K562 (cell line): ENCODE results near the gene LPIN1. TPM values are rescaled to one million over a fixed set of nuclear protein-coding genes. Genes with fewer than 3 reads are reported as not detected.

Experiments used
- ATAC-seq: fragments of 200-7000 bp; cut with Tn5 transposase; 3 replicates; pipeline ENCODE4 v1.9.1; 2020; ENCODE audit warnings: moderate library complexity
- BruUV-seq: library from RNA; stranded (reverse); fragments of 400-500 nt; replicated peaks from 2 replicates; lab custom pipeline; 2021; lab: Mats Ljungman, UMichigan
- CTCF ChIA-PET: fragments of 300-600 bp; formaldehyde crosslinking; extraction: SDS; loops from one replicate; lab custom pipeline; 2021; ENCODE audit warnings: low intra/inter-chr PET ratio; lab: Yijun Ruan, JAX
- POLR2A ChIA-PET: fragments of 300-600, 350-650 bp; sonication (Branson Sonifier 250); formaldehyde crosslinking; extraction: SDS; loops from one replicate; lab custom pipeline; 2021; ENCODE audit warnings: antibody characterized with exemption, inconsistent platforms; lab: Yijun Ruan, JAX
- DNase-seq, 4 experiments: peaks; one replicate each; pipeline versions ENCODE4 v3.0.0 to v3.0.0-alpha.2; 2011 to 2018; ENCODE audit warnings: low spot score in 3 of 4, mixed read lengths in 3 of 4; ENCODE audit errors: extremely low read depth in 1 of 4
- FAIRE-seq: peaks from 2 replicates; lab custom pipeline; 2011; peaks lifted over from hg19 to GRCh38; lab: Jason Lieb, UNC
- H2AFZ ChIP-seq: 2 replicates; pipeline ENCODE4 v1.6.0; 2011; ENCODE audit warnings: low read depth, low read length, control low read depth, inconsistent platforms
- H3K27ac ChIP-seq: fragments of 200-600 bp; 3 replicates; pipeline ENCODE4 v1.8.0; 2011; ENCODE audit warnings: low read depth, mild to moderate bottlenecking, control low read depth, inconsistent platforms, low read length, moderate library complexity, mixed read lengths; ENCODE audit errors: extremely low read depth
- H3K27me3 ChIP-seq, 2 experiments: fragments of 300-600 bp in 1 of 2; 2 replicates in 1 of 2; 3 replicates in 1 of 2; pipeline versions ENCODE4 v1.6.0 to v1.8.0; 2011; ENCODE audit warnings: inconsistent platforms in 2 of 2, low read length in 2 of 2, mild to moderate bottlenecking in 1 of 2, mixed read lengths in 1 of 2, moderate library complexity in 1 of 2; ENCODE audit not compliant: control insufficient read depth in 2 of 2, insufficient read depth in 2 of 2
- H3K36me3 ChIP-seq: fragments of 300-600 bp; 3 replicates; pipeline ENCODE4 v1.8.0; 2011; ENCODE audit warnings: mild to moderate bottlenecking, low read length, inconsistent platforms; ENCODE audit not compliant: control insufficient read depth, insufficient read depth
- H3K4me1 ChIP-seq, 2 experiments: fragments of 200-600 bp in 1 of 2; replicated peaks in 1 of 2; 2 replicates in 1 of 2; 3 replicates in 1 of 2; pipeline versions ENCODE4 v1.5.1 to v1.8.0; 2011; ENCODE audit warnings: inconsistent platforms in 2 of 2, low read length in 2 of 2, mild to moderate bottlenecking in 1 of 2, mixed read lengths in 1 of 2, moderate library complexity in 1 of 2; ENCODE audit not compliant: control insufficient read depth in 2 of 2, insufficient read depth in 2 of 2
- H3K4me2 ChIP-seq: 2 replicates; pipeline ENCODE4 v1.6.1; 2011; ENCODE audit warnings: low read length, control low read depth, inconsistent platforms, mixed read lengths; ENCODE audit not compliant: insufficient read depth
- H3K4me3 ChIP-seq: fragments of 200-600 bp; sonication (generic), shearing (Covaris generic); 2 replicates; pipeline ENCODE4 v1.5.1; 2016; ENCODE audit warnings: control low read depth, inconsistent platforms
- H3K79me2 ChIP-seq: fragments of 200-600 bp; 3 replicates; pipeline ENCODE4 v1.8.0; 2011; ENCODE audit warnings: low read length, inconsistent platforms; ENCODE audit not compliant: control insufficient read depth, insufficient read depth
- H3K9ac ChIP-seq, 2 experiments: 2 replicates each; pipeline versions ENCODE4 v1.6.0 to v1.6.1; 2011; ENCODE audit warnings: low read depth in 2 of 2, low read length in 2 of 2, control low read depth in 1 of 2, inconsistent platforms in 1 of 2, mild to moderate bottlenecking in 1 of 2, mixed read lengths in 1 of 2; ENCODE audit not compliant: insufficient read depth in 1 of 2
- H3K9me1 ChIP-seq: one replicate; pipeline ENCODE4 v1.6.0; 2011; ENCODE audit warnings: inconsistent platforms, mild to moderate bottlenecking, low read length, moderate library complexity; ENCODE audit not compliant: control insufficient read depth, insufficient read depth
- H3K9me3 ChIP-seq: replicated peaks from 2 replicates; pipeline ENCODE4 v1.5.1; 2011; ENCODE audit warnings: low read depth, low read length, inconsistent platforms; ENCODE audit not compliant: control insufficient read depth, insufficient read depth
- H4K20me1 ChIP-seq: replicated peaks from 2 replicates; pipeline ENCODE4 v1.6.1; 2011; ENCODE audit warnings: low read length, inconsistent platforms, mixed read lengths; ENCODE audit not compliant: control insufficient read depth, insufficient read depth
- NCOA6 ChIP-seq: fragments of 450-650 bp; IDR thresholded peaks from 2 replicates; pipeline ENCODE4 v1.6.1; 2017; ENCODE audit warnings: mild to moderate bottlenecking
- NCOR1 ChIP-seq: fragments of 450-650 bp; IDR thresholded peaks from 2 replicates; pipeline ENCODE4 v1.6.1; 2016; ENCODE audit warnings: mild to moderate bottlenecking, moderate library complexity
- TAF15 ChIP-seq: fragments of 200-400 bp; formaldehyde crosslinking; IDR thresholded peaks from 2 replicates; pipeline ENCODE4 v1.6.1; 2017; ENCODE audit warnings: mild to moderate bottlenecking, low read depth, low read length, moderate library complexity
- ZFPM2 ChIP-seq: fragments of 250-450 bp; sonication (Bioruptor Pico); IDR thresholded peaks from 2 replicates; pipeline ENCODE4 v1.5.1; 2022; ENCODE audit warnings: mild to moderate bottlenecking
- WGBS: fragments of 100-300 bp; shearing (Covaris generic); methylation state at CpG from one replicate; pipeline ENCODE4 v1.1.6; 2016; ENCODE audit warnings: low coverage, mixed read lengths; ENCODE audit not compliant: insufficient coverage; ENCODE audit errors: missing lambda C conversion rate; 5-methylcytosine and 5-hydroxymethylcytosine counted together
- in situ Hi-C: fragments of 300-500 bp; cut with MboI; formaldehyde crosslinking; loops from 4 replicates; pipeline ENCODE4 v1.15.0; 2018; ENCODE audit warnings: inconsistent platforms, mixed read lengths
- intact Hi-C: fragments of 100-400 bp; cut with micrococcal nuclease; formaldehyde crosslinking; loops from 2 replicates; pipeline ENCODE4 v1.14.2; 2022
- polyA plus RNA-seq, 8 experiments: library from polyadenylated mRNA; depleted of rRNA in 4 of 8; stranded (reverse) in 5 of 8; unstranded in 3 of 8; fragments of >200 nt; fragmentation: Nextera tagmentation in 2 of 8; fragmentation: Illumina TruSeq in 1 of 8; extraction: Ambion mirVana in 2 of 8; extraction: Trizol in 1 of 8; gene quantifications; 2 replicates each; pipeline versions ENCODE4 v1.2.1 to v1.2.3, GENCODE V29; 2011 to 2014; ENCODE audit warnings: inconsistent platforms in 1 of 8, missing spikeins in 1 of 8
- total RNA-seq, 7 experiments: library from RNA; depleted of rRNA in 6 of 7; stranded (reverse); fragments of >200 nt in 6 of 7; fragmentation: Illumina TruSeq in 2 of 7; extraction: Trizol in 2 of 7; gene quantifications; 2 replicates each; pipeline versions ENCODE4 v1.2.1 to v1.2.3, GENCODE V29; 2011 to 2021; ENCODE audit warnings: low replicate concordance in 1 of 7

The LPIN1 gene
- total and polyA plus RNA-seq, 9 of the 15 experiments (the other 6 are each of a cell fraction or from before 2014, with no cell fraction given): 9.2 to 84.0 (median 27.8) TPM

DNA sequence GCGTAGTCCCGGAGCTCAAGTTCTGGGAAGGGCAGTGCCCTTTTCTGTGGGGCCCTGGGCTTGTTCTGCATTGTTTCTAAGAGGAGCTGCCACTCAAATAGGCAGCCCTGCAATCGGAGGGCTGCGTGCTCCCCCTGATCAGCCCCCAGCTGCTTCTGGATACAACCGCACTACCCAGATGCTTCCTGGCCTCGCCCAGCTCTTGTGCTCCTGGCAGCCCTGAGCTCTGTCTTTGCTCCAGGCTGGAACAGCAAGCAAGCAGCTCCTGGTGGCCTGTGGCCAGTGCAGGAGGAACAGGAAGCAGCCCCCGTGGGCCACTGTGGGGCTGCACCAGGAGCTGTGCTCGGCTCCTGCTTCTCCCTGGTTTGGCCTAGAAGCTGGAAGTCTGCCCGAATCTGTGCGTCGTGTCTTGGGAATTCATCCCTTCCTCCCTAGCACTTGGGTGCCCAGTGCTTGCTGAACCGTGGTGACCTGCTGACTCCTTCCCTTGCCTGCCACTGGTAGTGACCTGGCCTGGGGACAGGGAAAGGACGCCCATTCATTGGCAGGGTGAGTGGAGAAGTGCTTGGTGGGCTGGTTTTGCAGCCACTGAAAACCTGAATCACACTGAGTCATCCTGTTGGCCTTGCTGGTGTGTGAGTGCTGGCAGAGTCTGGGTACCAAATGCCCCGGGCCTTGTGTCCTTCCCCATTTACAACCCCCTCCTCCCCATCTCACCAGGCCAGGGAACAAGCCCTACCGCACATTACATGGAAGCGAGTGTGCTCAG is 49.1 kb upstream of the LPIN1 start:
- Histone ChIP-seq H3K27me3 (0 out of 5 replicates have a peak, but pooled peaks cover 0 to 6% of the 10 kb centered on the region in 2 experiments), H3K4me1 (peaks cover 0 to 14% of the 10 kb centered on the region in 2 experiments; a peak in 2 of 5 replicates), H3K4me3 (no peak overlapping the region), H3K27ac (no peak overlapping the region), H3K4me2 (no peak overlapping the region), H3K9ac (peak overlapping the region in 1 of 2 experiments; percentile 61; a peak in 1 of 4 replicates), H3K9me1 (no peaks in the 10 kb centered on the region), H2AFZ (0 out of 2 replicates have a peak overlapping the region, but pooled peaks have one; percentile 69), H3K9me3 (no peaks in the 10 kb centered on the region), H3K79me2 (no peaks in the 10 kb centered on the region), H4K20me1 (no peaks in the 10 kb centered on the region), H3K36me3 (no peaks in the 10 kb centered on the region)
- in situ Hi-C loops: no loop called here
- TF ChIP-seq ZFPM2 (CRISPR knock-in tag): no peak
- TF ChIP-seq NCOR1: no peak
- TF ChIP-seq TAF15: no peak
- TF ChIP-seq NCOA6: no peak
- DNase-seq (no peak), ATAC-seq (no peak), FAIRE-seq (no peak)
- intact Hi-C loops: no loop called here
- no TSS peak for BruUV-seq
- CTCF ChIA-PET: no interaction called here
- POLR2A ChIA-PET: interaction anchor here (0.5 kb wide), 1 partner anchor 817 kb away, joined by 3 read pairs; no protein-coding TSS in a partner anchor
- WGBS: 27% methylated on average over 14 of the region's 16 CpGs
